Activated CD8-positive, alpha-beta memory T cell treated with anti-CD3 and anti-CD28 coated beads, Interleukin-2, amount 50 U/mL, for 24 hours (primary cell): ENCODE data around the gene RTRAF.

ENCODE experiments used
- DNase-seq: peaks from one replicate; pipeline ENCODE4 v3.0.0-alpha.2; 2020; ENCODE audit errors: extremely low read depth

Gene RTRAF

GRCh38 chr14:52049721-52050588, 60.6 kb downstream of the RTRAF start:
- DNase-seq = no peak

- DNase-seq = no peak
Observed at GRCh38 chr14:52051251-52051650, 61.9 kb downstream of the RTRAF start.

- no peak for DNase-seq
Observed at GRCh38 chr14:52051871-52052270, 62.5 kb downstream of the RTRAF start.

DNA sequence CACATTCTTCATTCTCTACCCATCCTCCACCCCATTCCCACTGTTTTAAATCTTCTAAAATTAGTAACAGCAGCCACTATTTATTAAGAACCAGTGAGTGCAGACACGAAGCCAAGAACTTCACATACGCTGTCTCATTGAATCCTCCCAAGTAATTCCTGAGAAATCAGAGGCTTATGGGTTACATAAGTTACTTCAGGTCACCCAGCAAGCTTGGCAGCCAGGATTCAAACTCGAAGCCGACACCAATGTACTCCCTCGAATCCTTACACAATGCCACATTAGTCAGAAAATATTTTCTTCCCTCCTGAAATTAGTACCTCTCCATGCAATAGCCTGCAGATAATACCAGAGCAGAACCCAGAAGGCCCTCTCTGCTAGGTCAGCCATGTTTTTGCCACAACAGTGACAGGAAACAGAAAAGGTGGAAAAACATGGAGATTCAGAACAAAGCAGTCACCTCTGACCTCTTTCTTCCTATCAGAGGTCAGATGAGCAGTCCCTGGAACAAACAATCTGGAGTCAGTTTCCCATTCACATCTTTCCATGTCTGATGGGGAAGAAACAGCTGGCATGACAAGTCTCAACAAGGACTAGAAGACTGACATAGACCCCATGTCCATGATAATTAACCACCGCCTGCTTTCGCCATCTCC, 63.1 kb downstream of the RTRAF start:
- no peak for DNase-seq

DNA sequence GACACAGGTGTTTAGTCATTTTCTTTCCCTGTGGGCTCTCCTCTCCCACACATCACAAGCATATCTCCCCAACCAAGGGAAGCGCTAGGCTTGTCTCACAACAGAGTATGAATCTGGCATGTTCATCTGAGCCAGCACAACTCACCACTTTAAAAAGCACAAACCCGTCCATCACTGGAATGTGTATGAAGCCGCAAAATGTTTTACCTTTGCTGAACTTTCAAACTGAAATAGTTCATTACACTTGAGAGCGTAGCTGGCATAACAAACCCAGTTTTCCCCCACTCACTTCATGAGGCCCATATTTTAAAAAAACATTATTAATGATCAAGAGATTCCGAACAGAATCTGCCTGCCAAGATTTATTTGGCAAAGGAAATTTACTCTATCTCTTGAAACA, 63.7 kb downstream of the RTRAF start:
- no peak for DNase-seq

- no peak for DNase-seq
Observed at GRCh38 chr14:52054678-52055077, 65.3 kb downstream of the RTRAF start.

- DNase-seq = no peak
Observed at GRCh38 chr14:52055167-52055566, 65.8 kb downstream of the RTRAF start.

DNA sequence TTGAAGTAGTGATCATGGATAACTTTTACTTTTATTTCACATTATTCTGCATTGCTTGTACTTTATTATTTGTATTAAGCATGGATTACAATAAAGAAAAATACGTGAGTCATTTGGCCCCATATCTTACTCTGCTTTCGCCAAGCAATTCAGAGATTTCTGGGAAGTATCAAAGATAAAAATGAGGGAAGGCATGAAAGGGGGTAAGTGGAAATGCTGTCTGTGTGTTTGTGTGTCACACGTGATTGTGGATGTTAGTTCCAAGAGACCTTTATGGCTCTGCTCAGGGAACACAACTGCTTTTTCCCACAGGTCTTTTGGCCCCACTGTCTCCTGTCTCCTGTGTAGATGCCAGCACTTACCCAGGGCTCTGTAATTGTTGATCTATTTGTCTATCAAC, 69.0 kb downstream of the RTRAF start:
- no peak for DNase-seq

DNA sequence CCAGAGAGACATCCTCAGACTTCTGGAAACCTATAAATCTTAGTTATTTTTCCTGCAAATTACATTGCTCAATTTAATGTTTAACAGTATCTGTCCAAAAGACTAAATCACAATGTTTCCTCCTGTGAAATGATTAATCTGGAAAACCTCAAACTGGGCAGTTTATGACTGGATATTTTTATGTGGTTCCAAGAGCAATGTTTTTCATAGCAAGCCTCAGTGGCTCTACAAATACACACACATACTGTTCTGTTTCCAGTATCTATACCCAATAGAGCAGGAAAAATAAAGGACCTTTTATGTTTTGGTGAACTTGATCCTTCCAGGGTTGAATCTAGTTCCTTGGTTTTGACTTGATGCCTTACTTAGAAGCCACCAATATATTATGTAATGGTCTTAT, 70.3 kb downstream of the RTRAF start:
- no peak for DNase-seq

- no peak for DNase-seq
Observed at GRCh38 chr14:52060080-52060479, 70.7 kb downstream of the RTRAF start.
